ENCODE measurements around the gene SLC2A14. TPM values are rescaled to one million over a fixed set of nuclear protein-coding genes. Genes with fewer than 3 reads are reported as not detected.
"Not testable (repeated sequence)": the region's sequence is repeated elsewhere in the genome, so short reads cannot be mapped to it uniquely, and the experiment has no call there.

Gene SLC2A14
- total and polyA plus RNA-seq, 12 donors = 2.1 to 58.8 (median 7.0) TPM

GRCh38 chr12:7905071-7905470 lies 32.4 kb upstream of the SLC2A14 start:
- 0 to 19% (median 8%) methylated on average over 1 of the region's 1 CpG for WGBS, 4 donors

GRCh38 chr12:7902416-7902815 lies 29.7 kb upstream of the SLC2A14 start:
- H3K27me3 ChIP-seq; intact Hi-C loops (cut with DNase I); H3K4me3 ChIP-seq; H3K27ac ChIP-seq; H3K4me1 ChIP-seq (replicated peaks in 1 of 2); DNase-seq; H3K9me3 ChIP-seq (replicated peaks in 1 of 3); H3K36me3 ChIP-seq (replicated peaks in 1 of 2): not testable (repeated sequence)
- 79 to 92% (median 88%) methylated on average over 8 of the region's 8 CpGs for WGBS, 4 donors

More at GRCh38 chr12:7905071-7905470, 32.4 kb upstream of the SLC2A14 start:
- Histone ChIP-seq H3K4me3 (no peak overlapping the region), H3K36me3 (replicated peaks in 1 of 2) (no peaks in the 10 kb centered on the region), H3K27me3 (no peaks in the 10 kb centered on the region), H3K9me3 (replicated peaks in 1 of 3) (no peaks in the 10 kb centered on the region), H3K27ac (no peak overlapping the region), H3K4me1 (replicated peaks in 1 of 2) (peaks cover 4 to 8% of the 10 kb centered on the region in 2 donors)
- no peak for DNase-seq
- no peak for TF ChIP-seq POLR2A (IDR thresholded peaks at IDR 0.05)
- TF ChIP-seq CTCF (IDR thresholded peaks at IDR 0.05) = no peak
- intact Hi-C loops (cut with DNase I) = no loop called here

GRCh38 chr12:7899755-7900154 lies 27.0 kb upstream of the SLC2A14 start:
- no peaks in the 10 kb centered on the region for H3K27me3 ChIP-seq
- no peak overlapping the region for H3K27ac ChIP-seq
- WGBS, 4 donors = 85 to 90% (median 87%) methylated on average over 7 of the region's 7 CpGs
- no peaks in the 10 kb centered on the region for H3K4me1 ChIP-seq (replicated peaks in 1 of 2)
- intact Hi-C loops (cut with DNase I) = no loop called here
- no peak overlapping the region for H3K4me3 ChIP-seq
- TF ChIP-seq POLR2A (IDR thresholded peaks at IDR 0.05) (no peak), CTCF (IDR thresholded peaks at IDR 0.05) (no peak)
- H3K36me3 ChIP-seq (replicated peaks in 1 of 2) = no peaks in the 10 kb centered on the region
- no peaks in the 10 kb centered on the region for H3K9me3 ChIP-seq (replicated peaks in 1 of 3)
- DNase-seq = no peak

GRCh38 chr12:7896726-7897125 lies 24.0 kb upstream of the SLC2A14 start:
- H3K4me1 ChIP-seq (replicated peaks in 1 of 2); H3K36me3 ChIP-seq (replicated peaks in 1 of 2); H3K27ac ChIP-seq; DNase-seq; H3K4me3 ChIP-seq; H3K27me3 ChIP-seq; intact Hi-C loops (cut with DNase I); H3K9me3 ChIP-seq (replicated peaks in 1 of 3): not testable (repeated sequence)
- 85 to 96% (median 89%) methylated on average over 4 of the region's 4 CpGs for WGBS, 4 donors

GRCh38 chr12:7892186-7892980 lies 19.7 kb upstream of the SLC2A14 start:
- no peak for TF ChIP-seq POLR2A (IDR thresholded peaks at IDR 0.05)
- no peak for TF ChIP-seq CTCF (IDR thresholded peaks at IDR 0.05)
- WGBS, 4 donors = 65 to 75% (median 71%) methylated on average over 3 to 4 of the region's 4 CpGs
- H3K27me3 ChIP-seq = no peaks in the 10 kb centered on the region
- no peak overlapping the region for H3K27ac ChIP-seq
- H3K9me3 ChIP-seq (replicated peaks in 1 of 3) = no peaks in the 10 kb centered on the region
- H3K4me1 ChIP-seq (replicated peaks in 1 of 2) = no peaks in the 10 kb centered on the region
- H3K36me3 ChIP-seq (replicated peaks in 1 of 2) = no peaks in the 10 kb centered on the region
- H3K4me3 ChIP-seq = no peak overlapping the region
- no peak for DNase-seq
- intact Hi-C loops (cut with DNase I) = no loop called here

Measured in adrenal gland (tissue), 12 donors.